GM19193 (cell line): Measurements from ENCODE around the gene TSPAN31.

ENCODE experiments used
- POLR2A ChIP-seq: IDR thresholded peaks from 4 replicates; pipeline ENCODE4 v1.6.1; 2011; ENCODE audit not compliant: insufficient read depth, insufficient read length; ENCODE audit errors: extremely low read depth

The TSPAN31 gene

GRCh38 chr12:57719777-57720605 lies 24.8 kb upstream of the TSPAN31 start:
- no peak for TF ChIP-seq POLR2A

- TF ChIP-seq POLR2A: no peak
These were observed 23.9 kb upstream of the TSPAN31 start for GRCh38 chr12:57720606-57721595.

- TF ChIP-seq POLR2A: no peak
These were observed 21.9 kb upstream of the TSPAN31 start for GRCh38 chr12:57722716-57723629.

GRCh38 chr12:57723630-57723962 lies 21.2 kb upstream of the TSPAN31 start:
- no peak for TF ChIP-seq POLR2A

GRCh38 chr12:57724003-57724935 lies 20.6 kb upstream of the TSPAN31 start:
- no peak for TF ChIP-seq POLR2A

GRCh38 chr12:57724936-57725740 lies 19.7 kb upstream of the TSPAN31 start:
- no peak for TF ChIP-seq POLR2A

- TF ChIP-seq POLR2A: no peak
These were observed 19.0 kb upstream of the TSPAN31 start for GRCh38 chr12:57725851-57726150.

GRCh38 chr12:57726151-57726883 lies 18.5 kb upstream of the TSPAN31 start:
- TF ChIP-seq POLR2A: no peak

- TF ChIP-seq POLR2A: no peak
These were observed 17.7 kb upstream of the TSPAN31 start for GRCh38 chr12:57726884-57727757.

GRCh38 chr12:57727758-57728395 lies 17.0 kb upstream of the TSPAN31 start:
- no peak for TF ChIP-seq POLR2A

- no peak for TF ChIP-seq POLR2A
These were observed 15.5 kb upstream of the TSPAN31 start for GRCh38 chr12:57729321-57729844.
